ENCODE results near the gene IL12B. TPM values are rescaled to one million over a fixed set of nuclear protein-coding genes. Genes with fewer than 3 reads are reported as not detected.
"Not testable (repeated sequence)": the region's sequence is repeated elsewhere in the genome, so short reads cannot be mapped to it uniquely, and the experiment has no call there.

Gene IL12B
- total and polyA plus RNA-seq, 2 donors from 2014 or later, result not detected

GRCh38 chr5:159304961-159305595 is 25.2 kb downstream of the IL12B start:
- no peak overlapping the region for H3K4me3 ChIP-seq (ENCODE audit: low read length in 3 of 3)
- DNase-seq, result no peak
- intact Hi-C loops (cut with DNase I), result no loop called here
- TF ChIP-seq, protein P1, sequence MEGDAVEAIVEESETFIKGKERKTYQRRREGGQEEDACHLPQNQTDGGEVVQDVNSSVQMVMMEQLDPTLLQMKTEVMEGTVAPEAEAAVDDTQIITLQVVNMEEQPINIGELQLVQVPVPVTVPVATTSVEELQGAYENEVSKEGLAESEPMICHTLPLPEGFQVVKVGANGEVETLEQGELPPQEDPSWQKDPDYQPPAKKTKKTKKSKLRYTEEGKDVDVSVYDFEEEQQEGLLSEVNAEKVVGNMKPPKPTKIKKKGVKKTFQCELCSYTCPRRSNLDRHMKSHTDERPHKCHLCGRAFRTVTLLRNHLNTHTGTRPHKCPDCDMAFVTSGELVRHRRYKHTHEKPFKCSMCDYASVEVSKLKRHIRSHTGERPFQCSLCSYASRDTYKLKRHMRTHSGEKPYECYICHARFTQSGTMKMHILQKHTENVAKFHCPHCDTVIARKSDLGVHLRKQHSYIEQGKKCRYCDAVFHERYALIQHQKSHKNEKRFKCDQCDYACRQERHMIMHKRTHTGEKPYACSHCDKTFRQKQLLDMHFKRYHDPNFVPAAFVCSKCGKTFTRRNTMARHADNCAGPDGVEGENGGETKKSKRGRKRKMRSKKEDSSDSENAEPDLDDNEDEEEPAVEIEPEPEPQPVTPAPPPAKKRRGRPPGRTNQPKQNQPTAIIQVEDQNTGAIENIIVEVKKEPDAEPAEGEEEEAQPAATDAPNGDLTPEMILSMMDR (IDR thresholded peaks at IDR 0.05; ENCODE audit: borderline replicate concordance, extremely low read depth, insufficient read depth), result no peak
- H3K36me3 ChIP-seq (ENCODE audit: control insufficient read depth in 2 of 3, insufficient read depth in 3 of 3, low read length in 3 of 3), result no peaks in the 10 kb centered on the region
- H3K4me1 ChIP-seq (ENCODE audit: control insufficient read depth in 2 of 3, insufficient read depth in 2 of 3, low read depth in 1 of 3, low read length in 3 of 3), result peaks cover 0 to under 1% (median 0%) of the 10 kb centered on the region in 3 donors
- H3K27ac ChIP-seq (ENCODE audit: low read depth in 2 of 2, low read length in 2 of 2), result no peak overlapping the region
- no peak overlapping the region for H3K9ac ChIP-seq (ENCODE audit: low read length in 3 of 3)
- H3K27me3 ChIP-seq (ENCODE audit: control insufficient read depth, insufficient read depth, low read length), result no peaks in the 10 kb centered on the region
- FAIRE-seq, result no peak
- peaks cover 0 to 4% (median 0%) of the 10 kb centered on the region in 3 donors for H3K9me3 ChIP-seq (ENCODE audit: control insufficient read depth in 2 of 3, insufficient read depth in 1 of 3, low read length in 3 of 3)

DNA sequence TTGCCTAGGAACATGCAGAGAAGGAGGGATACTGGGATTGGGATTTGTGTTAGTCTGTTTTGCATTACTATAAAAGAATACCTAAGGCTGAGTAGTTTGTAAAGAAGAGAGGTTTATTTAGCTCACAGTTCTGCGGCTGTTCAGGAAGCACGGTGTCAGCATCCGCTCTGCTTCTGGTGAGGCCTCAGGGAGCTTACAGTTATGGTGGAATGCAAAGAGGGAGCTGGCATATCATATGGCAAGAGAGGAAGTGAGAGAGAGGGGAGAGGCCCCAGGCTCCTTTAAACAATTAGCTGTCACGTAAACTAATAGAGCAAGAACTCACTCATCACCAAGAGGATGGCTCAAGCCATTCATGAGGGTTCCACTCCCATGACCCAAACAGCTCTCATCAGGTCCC is 27.0 kb downstream of the IL12B start:
- H3K27me3 ChIP-seq (ENCODE audit: control insufficient read depth, insufficient read depth, low read length), result no peaks in the 10 kb centered on the region
- intact Hi-C loops (cut with DNase I), result no loop called here
- no peak overlapping the region for H3K9ac ChIP-seq (ENCODE audit: low read length in 3 of 3)
- no peaks in the 10 kb centered on the region for H3K4me1 ChIP-seq (ENCODE audit: control insufficient read depth in 2 of 3, insufficient read depth in 2 of 3, low read depth in 1 of 3, low read length in 3 of 3)
- H3K27ac ChIP-seq (ENCODE audit: low read depth in 2 of 2, low read length in 2 of 2), result no peak overlapping the region
- TF ChIP-seq, protein P1 (IDR thresholded peaks at IDR 0.05; ENCODE audit: borderline replicate concordance, extremely low read depth, insufficient read depth), result no peak
- peaks cover 0 to 4% (median 0%) of the 10 kb centered on the region in 3 donors for H3K9me3 ChIP-seq (ENCODE audit: control insufficient read depth in 2 of 3, insufficient read depth in 1 of 3, low read length in 3 of 3)
- H3K36me3 ChIP-seq (ENCODE audit: control insufficient read depth in 2 of 3, insufficient read depth in 3 of 3, low read length in 3 of 3), result no peaks in the 10 kb centered on the region
- FAIRE-seq (no peak), DNase-seq (no peak)
- no peak overlapping the region for H3K4me3 ChIP-seq (ENCODE audit: low read length in 3 of 3)

- H3K9me3 ChIP-seq (ENCODE audit: control insufficient read depth in 2 of 3, insufficient read depth in 1 of 3, low read length in 3 of 3); H3K36me3 ChIP-seq (ENCODE audit: control insufficient read depth in 2 of 3, insufficient read depth in 3 of 3, low read length in 3 of 3); H3K4me1 ChIP-seq (ENCODE audit: control insufficient read depth in 2 of 3, insufficient read depth in 2 of 3, low read depth in 1 of 3, low read length in 3 of 3); H3K4me3 ChIP-seq (ENCODE audit: low read length in 3 of 3); FAIRE-seq; H3K27me3 ChIP-seq (ENCODE audit: control insufficient read depth, insufficient read depth, low read length); DNase-seq; H3K27ac ChIP-seq (ENCODE audit: low read depth in 2 of 2, low read length in 2 of 2); intact Hi-C loops (cut with DNase I); H3K9ac ChIP-seq (ENCODE audit: low read length in 3 of 3): not testable (repeated sequence)
These were observed 28.1 kb downstream of the IL12B start for GRCh38 chr5:159301929-159302860.

- H3K4me1 ChIP-seq (ENCODE audit: control insufficient read depth in 2 of 3, insufficient read depth in 2 of 3, low read depth in 1 of 3, low read length in 3 of 3), result no peaks in the 10 kb centered on the region
- FAIRE-seq (no peak), DNase-seq (no peak)
- no peak overlapping the region for H3K9ac ChIP-seq (ENCODE audit: low read length in 3 of 3)
- TF ChIP-seq, protein P1 (IDR thresholded peaks at IDR 0.05; ENCODE audit: borderline replicate concordance, extremely low read depth, insufficient read depth), result no peak
- no peak overlapping the region for H3K4me3 ChIP-seq (ENCODE audit: low read length in 3 of 3)
- H3K36me3 ChIP-seq (ENCODE audit: control insufficient read depth in 2 of 3, insufficient read depth in 3 of 3, low read length in 3 of 3), result no peaks in the 10 kb centered on the region
- peaks cover 0 to 8% (median 0%) of the 10 kb centered on the region in 3 donors for H3K9me3 ChIP-seq (ENCODE audit: control insufficient read depth in 2 of 3, insufficient read depth in 1 of 3, low read length in 3 of 3)
- no peak overlapping the region for H3K27ac ChIP-seq (ENCODE audit: low read depth in 2 of 2, low read length in 2 of 2)
- intact Hi-C loops (cut with DNase I), result no loop called here
- no peaks in the 10 kb centered on the region for H3K27me3 ChIP-seq (ENCODE audit: control insufficient read depth, insufficient read depth, low read length)
These were observed 28.8 kb downstream of the IL12B start for GRCh38 chr5:159301466-159301865.

GRCh38 chr5:159297300-159297699 is 33.0 kb downstream of the IL12B start:
- H3K27ac ChIP-seq (ENCODE audit: low read depth in 2 of 2, low read length in 2 of 2); H3K27me3 ChIP-seq (ENCODE audit: control insufficient read depth, insufficient read depth, low read length); H3K36me3 ChIP-seq (ENCODE audit: control insufficient read depth in 2 of 3, insufficient read depth in 3 of 3, low read length in 3 of 3); H3K9ac ChIP-seq (ENCODE audit: low read length in 3 of 3); FAIRE-seq; DNase-seq; H3K9me3 ChIP-seq (ENCODE audit: control insufficient read depth in 2 of 3, insufficient read depth in 1 of 3, low read length in 3 of 3); H3K4me1 ChIP-seq (ENCODE audit: control insufficient read depth in 2 of 3, insufficient read depth in 2 of 3, low read depth in 1 of 3, low read length in 3 of 3); H3K4me3 ChIP-seq (ENCODE audit: low read length in 3 of 3); intact Hi-C loops (cut with DNase I): not testable (repeated sequence)
